Esophagus muscularis mucosa (tissue), 4 donors: Measurements from ENCODE around the gene TELO2. TPM values are rescaled to one million over a fixed set of nuclear protein-coding genes. Genes with fewer than 3 reads are reported as not detected.

Experiments
- DNase-seq: peaks from one replicate; pipeline ENCODE4 v3.0.0-alpha.2; 2017; ENCODE audit errors: extremely low spot score
- H3K27ac ChIP-seq, 4 donors: fragments of 200-600 bp; sonication (generic); replicated peaks in 1 of 4; 1 replicate in 3 of 4; 2 replicates in 1 of 4; pipeline ENCODE4 v1.5.1; 2016 to 2019; ENCODE audit warnings: mild to moderate bottlenecking in 1 of 4
- H3K27me3 ChIP-seq, 4 donors: fragments of 200-600 bp; sonication (generic); one replicate each; pipeline versions ENCODE4 v1.5.1 to v1.6.0; 2016 to 2019
- H3K36me3 ChIP-seq, 4 donors: fragments of 200-600 bp; sonication (generic); one replicate each; pipeline ENCODE4 v1.5.1; 2016 to 2019
- H3K4me1 ChIP-seq, 4 donors: fragments of 200-600 bp; sonication (generic); one replicate each; pipeline ENCODE4 v1.5.1; 2016 to 2019
- H3K4me3 ChIP-seq, 4 donors: fragments of 200-600 bp; sonication (generic); 1 replicate in 2 of 4; 2 replicates in 2 of 4; pipeline ENCODE4 v1.5.1; 2016 to 2019; ENCODE audit warnings: mild to moderate bottlenecking in 4 of 4, moderate library complexity in 1 of 4
- H3K9me3 ChIP-seq, 4 donors: fragments of 200-600 bp; sonication (generic); 1 replicate in 3 of 4; 2 replicates in 1 of 4; pipeline ENCODE4 v1.5.1; 2016 to 2019
- CTCF ChIP-seq, 3 experiments: fragments of 200-600 bp in 2 of 3; fragments of 450-650 bp in 1 of 3; sonication (generic) in 2 of 3; IDR thresholded peaks; one replicate each; pipeline ENCODE4 v1.5.1; 2017 to 2019; ENCODE audit warnings: antibody characterized with exemption in 3 of 3, mild to moderate bottlenecking in 2 of 3, moderate library complexity in 1 of 3
- EP300 ChIP-seq: sonication (generic); formaldehyde crosslinking; IDR thresholded peaks from one replicate; pipeline ENCODE4 v1.6.1; 2017; ENCODE audit warnings: antibody characterized with exemption
- POLR2A ChIP-seq: fragments of 450-650 bp; IDR thresholded peaks from one replicate; pipeline ENCODE4 v1.6.1; 2017; ENCODE audit warnings: antibody characterized with exemption, moderate library complexity, mild to moderate bottlenecking, low read depth
- POLR2AphosphoS5 ChIP-seq, 2 donors: sonication (generic); formaldehyde crosslinking; IDR thresholded peaks; one replicate each; pipeline ENCODE4 v1.6.1; 2017; ENCODE audit warnings: antibody characterized with exemption in 2 of 2
- WGBS: methylation state at CpG from one replicate; pipeline ENCODE4 v1.1.5; 2018; 5-methylcytosine and 5-hydroxymethylcytosine counted together
- intact Hi-C: fragments of 100-400 bp; cut with DNase I; formaldehyde crosslinking; loops from one replicate; pipeline ENCODE4 v1.15.1; 2023
- total RNA-seq, 4 donors: library from RNA; depleted of rRNA; stranded (reverse); fragments of >200 nt; gene quantifications; one replicate each; pipeline versions ENCODE4 v1.1.0 to v1.2.1, GENCODE V29; 2016

The TELO2 gene
- total RNA-seq, 4 donors from 2014 or later = 14.1 to 27.7 (median 18.4) TPM

- no peak for DNase-seq
- Histone ChIP-seq H3K4me1 (peaks cover 87 to 100% (median 96%) of the 10 kb centered on the region in 4 donors), H3K9me3 (no peaks in the 10 kb centered on the region), H3K27me3 (no peaks in the 10 kb centered on the region), H3K4me3 (no peak overlapping the region), H3K27ac (peak overlapping the region; percentile 81 to 89 (median 84)), H3K36me3 (peaks cover 10 to 66% (median 57%) of the 10 kb centered on the region in 4 donors)
- 80% methylated on average over 12 of the region's 16 CpGs for WGBS
- TF ChIP-seq EP300 = no peak
- TF ChIP-seq CTCF (IDR thresholded peaks at IDR 0.05) = no peak
- intact Hi-C loops = no loop called here
Observed at GRCh38 chr16:1546430-1546829, 53.3 kb downstream of the TELO2 start.

DNA sequence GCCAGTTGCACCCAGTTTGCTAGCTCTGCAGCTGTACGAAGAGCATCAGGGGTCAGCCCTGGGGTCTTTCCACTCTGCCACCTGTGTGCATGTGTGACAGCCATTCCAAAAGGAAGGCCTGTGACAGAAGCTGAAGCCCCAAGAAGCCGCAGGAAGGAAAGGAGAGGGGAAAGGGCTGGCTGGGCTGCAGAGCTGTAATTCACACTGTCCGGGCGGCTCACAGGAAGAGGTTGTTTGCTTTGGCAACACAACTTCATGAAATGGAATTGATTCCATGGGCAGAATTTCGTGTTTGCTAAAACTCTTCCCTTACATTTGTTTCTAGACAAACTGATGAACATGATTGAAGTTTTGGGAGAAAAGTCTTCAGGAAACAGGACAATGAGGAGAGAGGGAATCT lies 55.1 kb downstream of the TELO2 start:
- H3K4me1 ChIP-seq = peaks cover 77 to 97% (median 92%) of the 10 kb centered on the region in 4 donors
- TF ChIP-seq EP300 (no peak), POLR2A (no peak), CTCF (IDR thresholded peaks at IDR 0.05) (no peak), POLR2AphosphoS5 (IDR thresholded peaks at IDR 0.05) (no peak)
- WGBS = 61% methylated on average over 5 of the region's 5 CpGs
- peak overlapping the region; percentile 56 to 89 (median 72) for H3K27ac ChIP-seq
- H3K9me3 ChIP-seq = no peaks in the 10 kb centered on the region
- intact Hi-C loops = no loop called here
- H3K4me3 ChIP-seq = no peak overlapping the region
- no peak for DNase-seq
- peaks cover 0 to 65% (median 52%) of the 10 kb centered on the region in 4 donors for H3K36me3 ChIP-seq
- H3K27me3 ChIP-seq = no peaks in the 10 kb centered on the region

GRCh38 chr16:1548727-1549126 lies 55.6 kb downstream of the TELO2 start:
- Histone ChIP-seq H3K27ac (peak overlapping the region; percentile 56 to 89 (median 72)), H3K9me3 (no peaks in the 10 kb centered on the region), H3K36me3 (peaks cover 0 to 70% (median 56%) of the 10 kb centered on the region in 4 donors), H3K4me1 (peaks cover 77 to 97% (median 92%) of the 10 kb centered on the region in 4 donors), H3K27me3 (no peaks in the 10 kb centered on the region), H3K4me3 (no peak overlapping the region)
- TF ChIP-seq POLR2AphosphoS5 (IDR thresholded peaks at IDR 0.05) (no peak), CTCF (IDR thresholded peaks at IDR 0.05) (no peak)
- WGBS = 92% methylated on average over 23 of the region's 23 CpGs
- intact Hi-C loops = no loop called here
- no peak for DNase-seq

GRCh38 chr16:1550069-1550468 lies 56.9 kb downstream of the TELO2 start:
- Histone ChIP-seq H3K36me3 (peaks cover 8 to 84% (median 69%) of the 10 kb centered on the region in 4 donors), H3K4me3 (no peak overlapping the region), H3K27me3 (no peaks in the 10 kb centered on the region), H3K4me1 (peaks cover 66 to 89% (median 88%) of the 10 kb centered on the region in 4 donors), H3K27ac (peak overlapping the region; percentile 5 to 85 (median 58)), H3K9me3 (no peaks in the 10 kb centered on the region)
- WGBS = 67% methylated on average over 8 of the region's 8 CpGs
- TF ChIP-seq EP300 (no peak), CTCF (IDR thresholded peaks at IDR 0.05) (no peak), POLR2A (no peak), POLR2AphosphoS5 (IDR thresholded peaks at IDR 0.05) (no peak)
- DNase-seq = no peak
- intact Hi-C loops = no loop called here

- Histone ChIP-seq H3K4me3 (no peak overlapping the region), H3K36me3 (peaks cover 15 to 90% (median 75%) of the 10 kb centered on the region in 4 donors)
- 88% methylated on average over 8 of the region's 15 CpGs for WGBS
Observed at GRCh38 chr16:1550696-1551095, 57.5 kb downstream of the TELO2 start.

More at GRCh38 chr16:1550696-1551095, 57.5 kb downstream of the TELO2 start:
- Histone ChIP-seq H3K9me3 (no peaks in the 10 kb centered on the region), H3K27me3 (no peaks in the 10 kb centered on the region), H3K27ac (peak overlapping the region; percentile 5 to 85 (median 58)), H3K4me1 (peaks cover 63 to 82% (median 82%) of the 10 kb centered on the region in 4 donors)
- intact Hi-C loops = no loop called here
- DNase-seq = no peak
- TF ChIP-seq CTCF (IDR thresholded peaks at IDR 0.05) (no peak), POLR2A (no peak), EP300 (no peak), POLR2AphosphoS5 (IDR thresholded peaks at IDR 0.05) (no peak)
